ENCODE data around the gene IDUA.

DNA sequence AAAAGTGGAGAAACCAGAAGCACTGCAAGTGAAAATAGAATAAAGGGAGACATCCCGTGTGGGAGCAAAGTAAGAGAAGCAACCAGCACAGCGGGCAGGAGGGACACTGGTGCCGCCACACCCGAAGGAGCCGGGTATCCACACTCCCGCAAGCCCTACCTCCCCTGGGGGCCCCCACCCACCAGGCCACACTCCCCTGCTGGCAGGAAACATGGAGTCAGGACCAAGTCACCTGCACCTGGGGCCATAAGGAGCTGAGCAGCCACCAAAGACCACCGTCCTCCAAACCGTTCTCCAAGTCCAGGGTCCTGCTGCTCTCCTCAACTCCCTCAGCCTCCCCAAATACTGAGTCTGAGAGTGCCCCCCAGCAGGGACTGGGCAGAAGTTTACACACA, 55.1 kb downstream of the IDUA start:
- TF ChIP-seq, protein P1, sequence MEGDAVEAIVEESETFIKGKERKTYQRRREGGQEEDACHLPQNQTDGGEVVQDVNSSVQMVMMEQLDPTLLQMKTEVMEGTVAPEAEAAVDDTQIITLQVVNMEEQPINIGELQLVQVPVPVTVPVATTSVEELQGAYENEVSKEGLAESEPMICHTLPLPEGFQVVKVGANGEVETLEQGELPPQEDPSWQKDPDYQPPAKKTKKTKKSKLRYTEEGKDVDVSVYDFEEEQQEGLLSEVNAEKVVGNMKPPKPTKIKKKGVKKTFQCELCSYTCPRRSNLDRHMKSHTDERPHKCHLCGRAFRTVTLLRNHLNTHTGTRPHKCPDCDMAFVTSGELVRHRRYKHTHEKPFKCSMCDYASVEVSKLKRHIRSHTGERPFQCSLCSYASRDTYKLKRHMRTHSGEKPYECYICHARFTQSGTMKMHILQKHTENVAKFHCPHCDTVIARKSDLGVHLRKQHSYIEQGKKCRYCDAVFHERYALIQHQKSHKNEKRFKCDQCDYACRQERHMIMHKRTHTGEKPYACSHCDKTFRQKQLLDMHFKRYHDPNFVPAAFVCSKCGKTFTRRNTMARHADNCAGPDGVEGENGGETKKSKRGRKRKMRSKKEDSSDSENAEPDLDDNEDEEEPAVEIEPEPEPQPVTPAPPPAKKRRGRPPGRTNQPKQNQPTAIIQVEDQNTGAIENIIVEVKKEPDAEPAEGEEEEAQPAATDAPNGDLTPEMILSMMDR (IDR thresholded peaks at IDR 0.05): no peak
- TF ChIP-seq POLR2A (IDR thresholded peaks at IDR 0.05): peak in 1 of 2 donors; percentile 19
